GM19468 (cell line): Measurements from ENCODE around the gene HSFX3.
"Not testable (repeated sequence)": the region's sequence is repeated elsewhere in the genome, so short reads cannot be mapped to it uniquely, and the experiment has no call there.

Experiments used
- ATAC-seq: cut with Tn5 transposase; IDR thresholded peaks from one replicate; pipeline ENCODE4 v1.9.1; 2021; ENCODE audit warnings: mild to moderate bottlenecking, moderate library complexity, moderate number of reproducible peaks; ENCODE audit not compliant: unreplicated experiment; ENCODE audit errors: extremely low read depth

HSFX3 gene, protein sequence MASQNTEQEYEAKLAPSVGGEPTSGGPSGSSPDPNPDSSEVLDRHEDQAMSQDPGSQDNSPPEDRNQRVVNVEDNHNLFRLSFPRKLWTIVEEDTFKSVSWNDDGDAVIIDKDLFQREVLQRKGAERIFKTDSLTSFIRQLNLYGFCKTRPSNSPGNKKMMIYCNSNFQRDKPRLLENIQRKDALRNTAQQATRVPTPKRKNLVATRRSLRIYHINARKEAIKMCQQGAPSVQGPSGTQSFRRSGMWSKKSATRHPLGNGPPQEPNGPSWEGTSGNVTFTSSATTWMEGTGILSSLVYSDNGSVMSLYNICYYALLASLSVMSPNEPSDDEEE

DNA sequence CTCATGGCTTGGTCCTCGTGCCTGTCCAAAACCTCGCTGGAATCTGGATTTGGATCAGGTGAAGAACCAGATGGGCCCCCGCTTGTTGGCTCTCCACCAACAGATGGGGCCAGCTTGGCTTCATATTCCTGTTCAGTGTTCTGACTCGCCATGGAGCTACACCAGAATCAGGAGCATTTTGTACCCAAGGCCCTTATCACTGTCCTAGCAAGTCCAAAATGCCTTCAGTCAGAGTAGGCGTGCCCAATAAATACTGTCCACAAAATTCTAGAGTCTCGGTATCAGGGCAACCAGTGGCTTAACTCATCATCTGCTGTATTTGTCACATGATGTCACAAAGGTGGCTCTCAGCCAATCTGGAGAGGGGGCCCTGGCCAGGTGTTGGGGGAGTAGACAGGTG lies at the start of gene HSFX3:
TSS of gene HSFX3 (minus strand) at position 224 of the 400 bp plus-strand sequence. CDS start at position 152, 72 bp downstream.
- ATAC-seq = not testable (repeated sequence)

DNA sequence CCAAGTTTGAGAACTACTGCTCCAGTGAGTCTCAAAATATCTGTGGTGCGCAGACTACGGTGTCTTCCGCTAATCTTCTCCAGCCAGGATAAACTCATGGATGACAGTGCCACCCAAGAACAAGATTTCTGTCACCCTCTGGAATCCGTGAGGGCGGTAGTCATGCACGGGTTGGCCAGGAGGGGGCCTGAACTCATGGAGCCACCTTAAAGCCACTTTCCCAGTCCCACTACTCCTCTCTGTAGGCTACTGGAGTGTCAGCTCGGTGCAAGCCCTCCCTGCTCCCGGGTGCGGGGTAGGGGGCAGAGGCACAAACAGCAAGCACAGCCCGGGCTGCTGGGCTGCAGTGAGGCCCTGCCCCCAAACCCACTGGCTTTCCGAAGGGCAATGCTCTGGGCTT lies 48.9 kb upstream of the HSFX3 start:
- ATAC-seq = not testable (repeated sequence)

DNA sequence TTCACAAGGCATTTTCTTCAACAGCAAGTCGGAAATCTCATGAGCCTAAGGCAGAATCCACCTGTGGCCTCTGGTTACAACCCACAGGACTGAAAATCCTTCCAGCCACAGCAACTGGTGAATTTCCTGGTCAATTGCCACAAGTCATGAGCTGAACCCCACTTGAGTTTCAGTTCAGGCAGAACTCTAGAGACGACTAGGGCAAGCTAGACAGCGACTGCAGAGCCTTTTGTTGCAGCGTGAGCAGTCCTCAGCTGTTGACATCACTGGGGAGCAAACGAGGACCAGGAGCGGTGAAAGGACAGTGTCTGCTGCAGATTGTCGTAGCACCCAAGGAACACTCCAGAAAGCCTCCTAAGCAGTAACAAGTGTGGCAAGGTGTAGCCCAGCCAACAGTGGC lies 46.2 kb upstream of the HSFX3 start:
- not testable (repeated sequence) for ATAC-seq

DNA sequence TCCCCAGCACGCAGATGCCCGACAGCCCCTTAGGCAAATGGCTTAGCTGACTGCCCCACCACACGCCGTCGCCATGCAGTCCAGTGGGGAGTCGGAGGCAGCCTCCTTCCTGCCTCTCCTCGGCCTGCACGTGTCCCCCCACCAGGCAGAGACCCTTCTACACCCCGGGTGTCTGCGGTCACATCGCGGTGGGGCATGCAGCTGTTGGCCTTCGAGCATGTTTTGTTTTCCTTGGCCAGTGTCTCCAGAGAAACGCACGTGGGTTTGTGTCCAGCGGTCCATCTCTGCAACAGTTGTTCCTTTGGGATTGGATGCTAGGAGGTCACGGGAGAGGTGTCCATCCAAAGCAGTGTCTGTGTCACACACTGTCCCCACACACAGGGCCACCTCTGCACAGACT lies 45.5 kb upstream of the HSFX3 start, which contains the start of gene HSFX2:
TSS of gene HSFX2 (minus strand) at position 101 of the 400 bp plus-strand sequence. CDS start 614 bp downstream, outside the sequence.
- not testable (repeated sequence) for ATAC-seq

DNA sequence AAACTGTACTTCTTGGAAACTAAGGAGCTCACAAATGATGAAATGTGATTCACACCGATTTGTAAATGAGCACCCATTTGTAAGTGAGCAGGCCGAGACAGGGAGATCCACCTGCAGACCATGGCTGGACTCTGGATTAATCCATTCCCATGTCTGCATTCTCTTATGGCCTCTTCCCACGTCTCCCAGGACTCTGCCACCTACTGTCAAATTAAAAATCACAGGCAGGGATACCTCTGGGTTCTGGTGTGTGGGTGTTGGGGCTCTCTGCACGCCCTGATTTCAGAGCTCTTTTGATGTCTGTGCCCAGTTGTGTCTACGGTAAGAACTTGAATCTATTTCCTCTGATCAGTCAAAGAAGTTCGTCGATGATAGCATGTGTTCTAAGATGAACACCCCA lies 41.3 kb upstream of the HSFX3 start:
- not testable (repeated sequence) for ATAC-seq

DNA sequence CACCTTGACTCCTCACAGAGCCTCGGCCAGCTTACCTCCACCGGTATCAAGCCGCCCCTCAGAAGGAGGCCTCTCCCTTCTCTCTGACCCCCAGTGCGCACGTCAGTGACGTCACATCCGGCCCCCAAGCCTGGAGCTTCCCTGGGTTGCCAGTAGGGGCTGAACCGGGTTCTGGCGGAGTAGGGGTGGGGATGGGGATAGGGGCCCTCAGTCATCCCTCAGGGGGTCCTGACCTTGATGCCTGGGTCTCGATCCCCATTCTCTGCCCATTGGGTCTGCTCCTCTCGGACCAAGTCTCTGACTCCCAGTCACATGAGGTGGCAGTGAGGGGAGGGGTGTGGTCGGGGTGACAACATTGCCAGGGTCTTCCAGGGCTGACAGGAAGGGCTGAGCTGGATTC lies 37.6 kb upstream of the HSFX3 start, which contains the start of gene MAGEA9B:
TSS of gene MAGEA9B (minus strand) at position 101 of the 400 bp plus-strand sequence. CDS start 4,280 bp downstream, outside the sequence.
- not testable (repeated sequence) for ATAC-seq

DNA sequence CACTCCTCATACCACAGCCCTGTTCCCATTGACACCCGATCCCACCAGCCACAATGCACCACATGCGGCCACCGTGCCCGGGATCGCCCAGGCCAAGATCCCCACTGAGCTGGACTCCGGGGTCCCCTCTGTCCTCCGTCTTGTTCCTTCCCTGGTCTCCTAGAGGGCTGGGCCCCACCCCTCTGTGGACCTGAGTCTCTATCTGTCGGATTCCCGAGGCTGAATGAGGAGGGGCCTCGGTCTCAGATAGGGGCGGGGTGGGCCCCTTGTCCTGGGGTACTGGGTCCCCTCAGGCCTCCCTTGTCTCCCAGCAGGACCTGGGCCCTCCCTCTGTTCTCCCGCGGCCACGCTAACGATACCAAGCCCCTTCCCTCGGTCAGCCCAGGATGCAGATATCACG lies 35.9 kb upstream of the HSFX3 start:
- not testable (repeated sequence) for ATAC-seq

DNA sequence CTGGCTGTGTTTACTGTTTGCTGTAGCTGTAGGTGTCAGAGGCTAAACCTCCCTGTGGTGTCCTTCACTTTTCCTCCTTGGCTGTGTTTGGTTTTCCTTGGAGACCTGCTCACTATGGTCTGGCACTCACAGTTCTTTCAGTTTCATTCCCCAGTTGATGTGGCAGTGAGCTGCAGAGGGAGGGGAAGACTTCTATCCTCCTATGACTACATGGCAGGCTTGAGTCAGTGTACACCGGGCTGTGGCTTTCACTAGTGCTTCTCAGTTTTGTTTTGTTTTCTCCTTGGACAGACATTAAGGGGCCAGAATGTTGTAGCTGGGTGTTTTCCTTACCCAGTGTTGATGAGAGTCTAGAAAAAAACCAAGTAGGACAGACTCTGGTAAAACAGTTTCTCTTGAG lies 23.7 kb upstream of the HSFX3 start:
- peak; percentile 98 for ATAC-seq

DNA sequence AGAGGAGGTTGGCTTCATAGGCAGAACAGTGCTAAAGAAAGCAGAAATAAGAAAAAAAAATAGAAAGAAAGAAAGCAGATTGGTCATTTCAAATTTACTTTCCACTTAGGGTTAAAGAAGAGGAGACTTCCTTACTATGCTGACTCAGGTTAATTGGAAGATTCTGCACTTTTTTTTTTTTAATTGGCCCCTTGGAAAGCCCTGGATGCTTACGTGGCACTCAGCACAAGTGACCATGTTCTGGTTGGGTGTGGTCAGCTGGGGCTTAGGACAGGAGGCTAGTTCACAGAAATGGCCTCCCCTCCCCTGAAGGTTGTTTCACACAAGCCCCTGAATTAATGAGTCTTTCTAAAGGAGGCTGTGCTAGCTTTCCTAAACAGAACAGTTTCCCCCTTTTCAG lies 23.0 kb upstream of the HSFX3 start:
- no peak for ATAC-seq

DNA sequence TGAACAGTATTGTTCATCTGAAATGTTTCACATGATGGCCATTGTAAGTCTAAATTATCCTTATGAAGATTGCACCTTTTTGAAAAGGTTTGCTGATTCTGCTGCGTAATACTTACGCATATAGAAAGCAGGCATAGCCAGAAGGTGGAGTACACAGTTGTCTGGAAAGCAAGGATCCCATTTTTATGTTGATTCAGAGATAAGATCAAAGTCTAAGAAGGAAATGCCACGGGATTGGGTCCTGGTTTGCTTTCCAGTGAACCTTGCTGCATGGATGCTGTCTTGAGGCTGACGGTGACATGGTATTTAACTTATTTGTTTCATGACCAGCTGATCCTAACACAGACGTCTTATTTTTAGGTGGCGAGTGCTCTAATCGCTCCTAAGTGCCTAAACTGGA lies 22.0 kb upstream of the HSFX3 start:
- no peak for ATAC-seq

DNA sequence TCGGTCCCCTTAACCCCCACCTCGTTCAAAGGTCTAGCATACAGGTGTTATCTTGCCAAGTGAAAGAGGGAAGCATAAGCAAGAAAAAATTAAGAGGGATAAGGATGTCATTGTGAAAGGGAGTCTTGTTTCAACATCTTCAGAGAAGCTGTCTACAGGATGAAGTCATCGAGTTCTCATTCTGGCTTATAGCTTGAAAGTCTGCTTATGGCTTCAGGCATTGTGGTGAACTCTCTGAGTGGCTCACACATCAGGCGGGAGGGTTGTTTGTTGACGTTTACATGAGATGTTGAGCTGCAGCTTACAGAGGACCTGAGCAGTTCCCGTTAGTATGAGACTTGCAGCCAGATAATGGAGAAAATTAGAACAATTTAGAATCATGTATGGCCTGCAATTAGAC lies 20.9 kb upstream of the HSFX3 start:
- ATAC-seq = no peak

DNA sequence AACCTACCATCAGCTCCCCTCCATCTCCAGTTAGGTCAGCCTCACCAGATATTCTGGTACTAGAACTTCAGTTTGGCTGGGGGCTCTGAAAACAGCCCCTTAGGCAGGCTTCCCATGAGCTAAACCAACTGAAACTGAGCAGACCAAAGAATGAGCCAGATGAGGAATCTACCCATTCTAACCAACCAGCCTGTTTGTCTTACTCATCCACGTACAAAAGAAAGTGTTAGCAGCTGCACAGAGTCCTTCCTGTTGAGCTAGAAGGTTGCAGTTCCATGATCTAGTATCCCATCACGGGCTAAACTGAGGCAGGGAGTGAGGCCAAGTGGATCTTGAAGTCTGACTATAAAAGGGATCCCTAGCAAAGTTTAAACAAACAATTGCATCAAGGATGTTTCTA lies 20.0 kb upstream of the HSFX3 start:
- ATAC-seq = no peak

DNA sequence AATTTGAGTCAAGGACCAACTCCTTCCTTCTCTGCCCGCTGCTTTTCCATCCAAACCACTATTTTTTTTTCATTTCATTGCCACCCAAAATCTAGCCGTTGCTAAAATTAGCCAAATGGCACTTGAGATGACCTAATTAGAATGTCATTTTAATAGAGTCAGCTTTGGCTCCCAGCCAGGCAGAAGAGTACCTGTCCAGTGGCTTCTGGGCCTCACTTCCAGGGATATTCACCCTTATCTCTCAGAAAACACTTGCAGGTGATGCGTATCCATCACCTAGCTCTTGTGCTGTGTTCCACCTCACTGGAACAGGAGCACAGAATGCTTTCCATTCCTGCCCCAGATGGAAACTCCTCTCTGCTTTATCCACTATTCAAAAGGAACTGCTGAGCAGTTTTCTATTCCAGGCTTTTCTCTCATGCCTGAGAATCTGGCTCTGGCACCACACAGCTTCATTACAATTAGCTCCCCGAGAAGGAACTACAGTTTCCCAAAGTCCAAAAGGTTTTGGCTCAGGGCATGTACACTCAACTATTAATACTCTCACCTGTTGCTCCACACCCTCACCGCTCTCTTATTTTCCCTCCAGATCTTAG lies 19.1 kb upstream of the HSFX3 start:
- no peak for ATAC-seq

DNA sequence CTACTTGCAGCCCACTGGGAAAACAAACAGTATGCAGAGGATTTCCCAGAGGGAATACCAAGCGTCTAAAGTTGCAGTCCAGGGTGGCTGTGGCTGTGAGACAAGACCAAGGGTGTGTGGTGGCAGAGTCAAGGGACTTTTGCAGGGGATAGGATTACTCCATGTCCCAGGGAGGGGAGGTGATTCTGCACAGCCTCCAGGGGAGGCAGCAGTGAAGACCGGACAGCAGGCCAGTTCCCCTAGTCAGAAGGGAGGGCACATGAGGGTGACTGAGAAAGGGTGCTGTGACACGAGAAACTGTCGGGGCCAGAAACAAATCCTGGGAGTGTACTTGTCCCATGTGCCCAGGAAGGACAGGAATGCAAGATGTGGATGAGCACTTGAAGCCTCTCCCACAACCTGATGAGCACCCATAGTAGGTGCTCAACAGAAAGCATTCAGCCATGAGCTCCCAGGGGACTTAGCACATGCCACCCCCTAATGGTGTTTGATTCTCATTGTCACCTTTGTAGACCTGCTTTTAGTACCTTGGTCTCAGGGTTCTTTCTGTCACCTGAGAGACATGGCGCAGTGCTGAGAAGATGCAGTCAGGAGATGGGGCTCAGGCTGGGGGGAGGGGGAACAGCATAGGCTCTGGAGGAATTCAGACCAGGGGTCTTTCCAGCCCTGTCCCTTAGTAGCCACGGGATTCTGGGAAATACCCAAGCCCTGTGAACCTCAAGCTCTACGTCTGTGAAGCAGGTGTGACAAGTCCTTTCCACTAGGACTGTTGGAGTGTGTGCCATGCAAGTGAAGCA lies 18.1 kb upstream of the HSFX3 start:
- ATAC-seq = no peak

DNA sequence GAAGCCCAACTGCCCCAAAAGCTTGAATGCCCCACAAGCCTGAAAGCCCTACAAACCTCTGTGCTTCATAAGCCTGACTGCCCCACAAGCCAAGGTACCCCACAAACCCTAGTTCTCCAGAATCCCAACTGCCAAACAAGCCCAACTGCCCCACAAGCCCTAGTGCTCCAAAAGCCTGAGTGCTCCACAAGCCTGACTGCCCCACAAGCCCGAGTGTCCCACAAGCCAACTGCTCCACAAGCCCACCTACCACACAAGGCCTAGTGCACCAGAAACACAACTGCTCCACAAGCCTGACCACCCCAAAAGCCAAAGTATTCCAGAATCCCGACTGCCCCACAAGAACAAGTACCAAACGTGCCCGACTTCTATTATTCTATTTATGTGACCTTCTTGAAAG lies 13.6 kb upstream of the HSFX3 start:
- ATAC-seq = no peak

DNA sequence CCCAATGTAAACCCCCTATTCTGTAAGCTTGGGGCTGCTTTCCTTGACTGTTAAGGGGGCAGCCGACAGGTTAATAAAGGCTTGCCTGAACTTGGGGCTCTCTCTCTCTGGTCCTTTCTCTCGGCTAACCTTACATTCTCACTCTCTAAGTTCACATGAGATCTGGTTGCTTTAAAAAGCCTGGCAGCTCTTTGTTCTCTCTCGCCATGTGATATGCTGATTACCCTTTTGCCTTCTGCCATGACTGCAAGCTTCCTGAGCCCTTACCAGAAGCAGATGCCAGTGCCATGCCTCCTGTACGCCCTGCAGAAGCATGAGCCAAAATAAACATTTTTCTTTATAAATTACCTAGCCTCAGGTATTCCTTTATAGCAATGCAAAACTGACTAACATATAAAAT lies 5.5 kb upstream of the HSFX3 start:
- ATAC-seq = not testable (repeated sequence)

DNA sequence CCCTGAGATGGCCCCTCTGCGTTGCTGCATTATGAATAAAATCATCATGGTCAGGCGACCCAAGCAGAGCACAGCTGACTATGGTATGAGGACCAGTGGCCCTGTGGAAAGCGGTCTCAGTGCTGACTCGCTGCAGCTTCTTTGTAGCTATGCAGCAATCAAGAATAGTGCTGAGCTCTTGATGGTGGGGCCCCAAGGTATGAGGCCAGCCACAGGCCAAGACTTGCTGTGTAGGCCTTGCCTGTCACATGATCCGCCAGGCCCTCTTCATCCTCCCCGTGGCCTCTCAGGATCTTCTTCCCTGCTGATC lies 2.2 kb upstream of the HSFX3 start:
- not testable (repeated sequence) for ATAC-seq

DNA sequence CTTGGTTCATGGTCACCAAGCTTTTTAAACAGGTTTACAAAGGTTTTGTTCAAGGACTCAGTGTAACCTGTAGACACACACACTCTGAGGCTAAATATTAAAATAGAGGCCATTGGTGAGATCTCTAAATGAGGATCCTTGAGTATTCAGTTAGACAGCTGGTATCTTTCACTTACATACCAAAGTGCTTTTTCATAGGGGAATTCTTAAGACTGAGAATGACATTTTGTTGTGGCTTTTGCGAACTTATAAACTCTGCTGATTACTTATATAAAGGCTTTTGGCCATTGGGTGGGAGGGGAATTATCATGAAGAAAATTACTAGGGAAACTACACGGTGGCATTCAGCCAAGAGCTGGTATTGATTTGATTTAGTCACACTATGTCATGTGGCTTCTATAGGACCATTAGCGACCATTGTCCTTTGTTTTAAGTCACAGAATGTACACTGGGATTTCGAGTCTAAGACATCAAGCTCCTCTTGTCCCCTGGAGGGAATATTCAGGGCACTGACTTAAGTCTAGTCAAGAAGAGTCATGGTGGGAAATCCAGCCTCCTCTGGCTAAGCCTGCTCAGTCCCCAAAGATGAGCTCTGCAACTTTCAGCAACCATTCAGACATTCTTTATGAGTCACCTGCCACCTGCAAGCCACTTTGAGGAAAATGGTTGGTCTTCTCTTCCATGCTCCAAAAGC lies 1.7 kb upstream of the HSFX3 start:
- ATAC-seq = not testable (repeated sequence)

DNA sequence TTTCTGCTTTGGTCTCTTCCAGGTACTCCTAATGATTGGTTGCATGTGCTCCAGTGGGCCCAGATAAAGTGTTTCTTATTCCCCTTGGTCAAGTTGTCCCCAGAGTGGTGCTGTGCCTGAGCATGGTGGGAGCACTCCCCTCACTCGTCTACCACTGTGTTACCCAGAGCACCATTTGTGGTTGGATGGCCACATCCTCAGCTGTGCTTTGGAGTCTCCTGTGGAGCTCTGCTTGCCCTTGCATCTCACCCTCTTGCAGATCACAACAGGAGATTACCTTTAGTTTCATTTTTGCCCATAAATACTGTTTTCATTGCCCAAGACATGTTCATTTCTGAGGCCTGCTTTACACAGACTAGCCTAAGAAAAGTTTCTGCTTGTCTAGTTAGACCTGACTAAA lies 730 bp upstream of the HSFX3 start:
- not testable (repeated sequence) for ATAC-seq

DNA sequence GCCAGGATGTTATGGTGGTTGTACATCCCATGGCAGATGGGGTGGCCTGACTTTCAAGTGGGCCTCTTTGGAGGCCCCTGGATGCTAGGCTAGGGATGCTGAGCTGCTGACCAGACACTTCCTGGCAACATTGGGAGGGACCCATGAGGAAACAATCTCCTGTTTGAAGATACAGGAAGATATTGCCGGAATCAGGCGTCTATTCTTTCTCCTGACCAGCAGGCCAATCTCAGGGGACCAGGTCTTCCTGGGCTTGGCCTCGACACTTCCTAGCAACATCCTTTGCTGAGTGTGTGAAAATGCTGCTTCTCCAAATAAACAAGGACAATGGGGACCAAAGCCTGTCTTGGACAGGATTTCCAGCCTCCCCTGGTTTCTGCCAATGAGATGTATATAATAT lies 1.9 kb downstream of the HSFX3 start:
- not testable (repeated sequence) for ATAC-seq
